ENCODE data around the gene BSPRY. TPM values are rescaled to one million over a fixed set of nuclear protein-coding genes. Genes with fewer than 3 reads are reported as not detected.
"Not testable (repeated sequence)": the region's sequence is repeated elsewhere in the genome, so short reads cannot be mapped to it uniquely, and the experiment has no call there.

The BSPRY gene
- polyA plus RNA-seq, 1 donor from 2014 or later, result not detected

GRCh38 chr9:113363336-113363735, 14.0 kb downstream of the BSPRY start:
- Histone ChIP-seq H3K4me3 (ENCODE audit: low read length) (no peak overlapping the region), H3K27me3 (ENCODE audit: insufficient read depth, low read depth, low read length) (no peaks in the 10 kb centered on the region), H2AFZ (ENCODE audit: low read depth, low read length) (no peak overlapping the region), H3K9me3 (ENCODE audit: low read length) (no peaks in the 10 kb centered on the region), H3K9ac (ENCODE audit: low read length) (no peak overlapping the region), H3K36me3 (ENCODE audit: insufficient read depth, low read length) (no peaks in the 10 kb centered on the region), H3F3A (ENCODE audit: insufficient read depth, low read length, poor library complexity, severe bottlenecking) (no peaks in the 10 kb centered on the region), H3K9me2 (ENCODE audit: insufficient read depth, low read length) (no peaks in the 10 kb centered on the region), H3K27ac (ENCODE audit: low read length) (no peak overlapping the region), H4K20me1 (ENCODE audit: insufficient read depth) (no peaks in the 10 kb centered on the region), H3K79me2 (replicated peaks; ENCODE audit: insufficient read depth, low read length) (no peaks in the 10 kb centered on the region), H3K4me2 (ENCODE audit: low read length) (no peak overlapping the region)
- no peak for TF ChIP-seq RAD21 (conservative IDR thresholded peaks at IDR 0.05)
- no peak for TF ChIP-seq EZH2 (IDR thresholded peaks at IDR 0.05; ENCODE audit: borderline replicate concordance, insufficient read depth, low read length, poor library complexity, severe bottlenecking)
- TF ChIP-seq SMC3 (conservative IDR thresholded peaks at IDR 0.05; ENCODE audit: poor library complexity), result no peak
- no peak for TF ChIP-seq MXI1 (conservative IDR thresholded peaks at IDR 0.05; ENCODE audit: poor library complexity, severe bottlenecking)
- TF ChIP-seq REST (IDR thresholded peaks at IDR 0.05; ENCODE audit: borderline replicate concordance), result no peak
- TF ChIP-seq EP300 (conservative IDR thresholded peaks at IDR 0.05; ENCODE audit: poor library complexity, severe bottlenecking), result no peak
- no peak for TF ChIP-seq CTCF (IDR thresholded peaks at IDR 0.05; ENCODE audit: poor library complexity, severe bottlenecking)
- TF ChIP-seq POLR2AphosphoS5 (IDR thresholded peaks at IDR 0.05), result no peak
- TF ChIP-seq TAF1 (IDR thresholded peaks at IDR 0.05; ENCODE audit: low read depth), result no peak

- H3K27me3 ChIP-seq (ENCODE audit: insufficient read depth, low read depth, low read length), result no peaks in the 10 kb centered on the region
- no peaks in the 10 kb centered on the region for H3K79me2 ChIP-seq (replicated peaks; ENCODE audit: insufficient read depth, low read length)
- no peaks in the 10 kb centered on the region for H3K9me2 ChIP-seq (ENCODE audit: insufficient read depth, low read length)
- H2AFZ ChIP-seq (ENCODE audit: low read depth, low read length), result no peak overlapping the region
- no peak for TF ChIP-seq MXI1 (conservative IDR thresholded peaks at IDR 0.05; ENCODE audit: poor library complexity, severe bottlenecking)
- no peak for TF ChIP-seq EZH2 (IDR thresholded peaks at IDR 0.05; ENCODE audit: borderline replicate concordance, insufficient read depth, low read length, poor library complexity, severe bottlenecking)
- no peak for TF ChIP-seq TAF1 (IDR thresholded peaks at IDR 0.05; ENCODE audit: low read depth)
- no peak for TF ChIP-seq REST (IDR thresholded peaks at IDR 0.05; ENCODE audit: borderline replicate concordance)
- no peak for TF ChIP-seq EP300 (conservative IDR thresholded peaks at IDR 0.05; ENCODE audit: poor library complexity, severe bottlenecking)
- no peak for TF ChIP-seq POLR2AphosphoS5 (IDR thresholded peaks at IDR 0.05)
- TF ChIP-seq SMC3 (conservative IDR thresholded peaks at IDR 0.05; ENCODE audit: poor library complexity), result no peak
- no peak for TF ChIP-seq CTCF (IDR thresholded peaks at IDR 0.05; ENCODE audit: poor library complexity, severe bottlenecking)
- no peak for TF ChIP-seq RAD21 (conservative IDR thresholded peaks at IDR 0.05)
- no peak overlapping the region for H3K4me2 ChIP-seq (ENCODE audit: low read length)
- H3K27ac ChIP-seq (ENCODE audit: low read length), result no peak overlapping the region
- H4K20me1 ChIP-seq (ENCODE audit: insufficient read depth), result no peaks in the 10 kb centered on the region
- no peaks in the 10 kb centered on the region for H3K36me3 ChIP-seq (ENCODE audit: insufficient read depth, low read length)
- H3K4me3 ChIP-seq (ENCODE audit: low read length), result no peak overlapping the region
- no peak overlapping the region for H3K9ac ChIP-seq (ENCODE audit: low read length)
- H3K9me3 ChIP-seq (ENCODE audit: low read length), result no peaks in the 10 kb centered on the region
- no peaks in the 10 kb centered on the region for H3F3A ChIP-seq (ENCODE audit: insufficient read depth, low read length, poor library complexity, severe bottlenecking)
Observed at GRCh38 chr9:113364951-113365350, 15.6 kb downstream of the BSPRY start.

GRCh38 chr9:113365652-113366051, 16.3 kb downstream of the BSPRY start:
- not testable (repeated sequence) for H2AFZ ChIP-seq (ENCODE audit: low read depth, low read length); H3F3A ChIP-seq (ENCODE audit: insufficient read depth, low read length, poor library complexity, severe bottlenecking)

More at GRCh38 chr9:113365652-113366051, 16.3 kb downstream of the BSPRY start:
- not testable (repeated sequence) for H3K79me2 ChIP-seq (replicated peaks; ENCODE audit: insufficient read depth, low read length); H3K9me2 ChIP-seq (ENCODE audit: insufficient read depth, low read length); H3K4me2 ChIP-seq (ENCODE audit: low read length); H3K9me3 ChIP-seq (ENCODE audit: low read length); H3K27me3 ChIP-seq (ENCODE audit: insufficient read depth, low read depth, low read length); H3K27ac ChIP-seq (ENCODE audit: low read length); H4K20me1 ChIP-seq (ENCODE audit: insufficient read depth); H3K9ac ChIP-seq (ENCODE audit: low read length); H3K36me3 ChIP-seq (ENCODE audit: insufficient read depth, low read length); H3K4me3 ChIP-seq (ENCODE audit: low read length)

All from neural cell (in vitro differentiated cells).